Measurements from ENCODE around the gene LATS2. TPM values are rescaled to one million over a fixed set of nuclear protein-coding genes. Genes with fewer than 3 reads are reported as not detected.

The LATS2 gene
- total and polyA plus RNA-seq, 10 donors: 2.5 to 34.6 (median 22.6) TPM

DNA sequence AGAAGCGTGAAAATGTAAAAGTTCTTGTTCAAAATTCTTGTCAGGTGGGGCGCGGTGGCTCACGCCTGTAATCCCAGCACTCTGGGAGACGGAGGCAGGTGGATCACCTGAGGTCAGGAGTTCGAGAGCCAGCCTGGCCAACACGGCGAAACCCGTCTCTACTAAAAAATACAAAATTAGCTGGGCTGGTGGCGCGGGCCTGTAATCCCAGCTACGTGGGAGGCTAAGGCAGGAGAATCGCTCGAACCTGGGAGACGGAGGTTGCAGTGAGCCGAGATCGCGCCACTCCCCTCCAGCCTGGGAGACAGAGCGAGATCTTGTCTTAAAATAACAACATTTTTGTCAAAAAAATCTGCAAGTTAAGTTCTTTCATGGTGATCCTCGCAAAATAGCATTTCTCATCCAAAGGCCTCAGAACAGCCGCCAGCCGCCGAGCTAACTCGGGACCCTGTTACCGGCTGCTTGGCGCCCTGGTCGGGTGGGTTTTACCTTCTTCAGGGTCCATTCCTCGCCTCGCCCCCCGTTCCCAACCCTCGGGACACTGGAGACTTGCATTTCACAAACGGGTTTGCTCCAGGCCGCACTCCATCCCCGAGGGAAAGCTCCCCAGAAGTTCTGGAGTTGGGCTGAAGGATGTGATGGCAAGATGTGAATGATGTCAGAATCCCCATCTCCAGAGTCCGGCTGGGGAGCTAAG, 1.6 kb downstream of the LATS2 start:
- WGBS, 5 donors: 82 to 86% (median 83%) methylated on average over 35 of the region's 35 CpGs
- DNase-seq: no peak
- intact Hi-C loops (cut with DNase I; ENCODE audit: low total_unique reads): no loop called here
- Histone ChIP-seq H3K27me3 (replicated peaks in 1 of 7) (peaks cover 0 to 32% (median 13%) of the 10 kb centered on the region in 7 donors), H3K27ac (peak overlapping the region; percentile 94 to 99 (median 98)), H3K36me3 (no peaks in the 10 kb centered on the region), H3K9me3 (no peaks in the 10 kb centered on the region), H3K4me3 (peak overlapping the region; percentile 80 to 95 (median 89)), H3K4me1 (peaks cover 9 to 76% (median 45%) of the 10 kb centered on the region in 6 donors)
- TF ChIP-seq POLR2AphosphoS5 (IDR thresholded peaks at IDR 0.05) (no peak), POLR2A (IDR thresholded peaks at IDR 0.05) (no peak)
- TF ChIP-seq, protein P1, sequence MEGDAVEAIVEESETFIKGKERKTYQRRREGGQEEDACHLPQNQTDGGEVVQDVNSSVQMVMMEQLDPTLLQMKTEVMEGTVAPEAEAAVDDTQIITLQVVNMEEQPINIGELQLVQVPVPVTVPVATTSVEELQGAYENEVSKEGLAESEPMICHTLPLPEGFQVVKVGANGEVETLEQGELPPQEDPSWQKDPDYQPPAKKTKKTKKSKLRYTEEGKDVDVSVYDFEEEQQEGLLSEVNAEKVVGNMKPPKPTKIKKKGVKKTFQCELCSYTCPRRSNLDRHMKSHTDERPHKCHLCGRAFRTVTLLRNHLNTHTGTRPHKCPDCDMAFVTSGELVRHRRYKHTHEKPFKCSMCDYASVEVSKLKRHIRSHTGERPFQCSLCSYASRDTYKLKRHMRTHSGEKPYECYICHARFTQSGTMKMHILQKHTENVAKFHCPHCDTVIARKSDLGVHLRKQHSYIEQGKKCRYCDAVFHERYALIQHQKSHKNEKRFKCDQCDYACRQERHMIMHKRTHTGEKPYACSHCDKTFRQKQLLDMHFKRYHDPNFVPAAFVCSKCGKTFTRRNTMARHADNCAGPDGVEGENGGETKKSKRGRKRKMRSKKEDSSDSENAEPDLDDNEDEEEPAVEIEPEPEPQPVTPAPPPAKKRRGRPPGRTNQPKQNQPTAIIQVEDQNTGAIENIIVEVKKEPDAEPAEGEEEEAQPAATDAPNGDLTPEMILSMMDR (IDR thresholded peaks at IDR 0.05 in 8 of 11, conservative IDR thresholded peaks at IDR 0.05 in 3 of 11): no peak

DNA sequence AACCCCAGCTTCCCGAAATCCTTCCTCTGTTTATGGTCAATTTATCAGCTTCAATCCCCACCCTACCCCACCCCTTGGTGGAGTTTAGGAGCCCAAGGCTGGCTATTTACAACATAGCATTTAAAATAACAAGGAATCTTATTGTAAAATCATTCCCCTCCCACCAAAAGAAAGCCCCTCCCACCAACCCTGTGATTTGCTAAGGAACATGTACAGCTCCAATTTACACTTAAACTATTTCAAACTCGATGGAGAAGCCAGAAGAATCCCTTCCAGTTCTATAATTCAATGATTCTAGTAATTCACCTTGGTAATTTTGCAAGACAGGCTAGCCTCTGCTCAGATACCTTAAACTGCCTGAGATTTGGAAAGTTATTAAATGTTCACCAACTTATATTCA, 3.0 kb downstream of the LATS2 start:
- no peak overlapping the region for H3K27ac ChIP-seq
- H3K4me1 ChIP-seq: peaks cover 9 to 90% (median 57%) of the 10 kb centered on the region in 6 donors
- 29 to 42% (median 35%) methylated on average over 2 of the region's 2 CpGs for WGBS, 5 donors
- no peak for DNase-seq
- intact Hi-C loops (cut with DNase I; ENCODE audit: low total_unique reads): no loop called here
- peaks cover 0 to 32% (median 13%) of the 10 kb centered on the region in 7 donors for H3K27me3 ChIP-seq (replicated peaks in 1 of 7)
- H3K36me3 ChIP-seq: no peaks in the 10 kb centered on the region
- TF ChIP-seq, protein P1 (IDR thresholded peaks at IDR 0.05 in 8 of 11, conservative IDR thresholded peaks at IDR 0.05 in 3 of 11): no peak
- TF ChIP-seq POLR2AphosphoS5 (IDR thresholded peaks at IDR 0.05) (no peak), POLR2A (IDR thresholded peaks at IDR 0.05) (no peak)
- no peak overlapping the region for H3K4me3 ChIP-seq
- no peaks in the 10 kb centered on the region for H3K9me3 ChIP-seq

DNA sequence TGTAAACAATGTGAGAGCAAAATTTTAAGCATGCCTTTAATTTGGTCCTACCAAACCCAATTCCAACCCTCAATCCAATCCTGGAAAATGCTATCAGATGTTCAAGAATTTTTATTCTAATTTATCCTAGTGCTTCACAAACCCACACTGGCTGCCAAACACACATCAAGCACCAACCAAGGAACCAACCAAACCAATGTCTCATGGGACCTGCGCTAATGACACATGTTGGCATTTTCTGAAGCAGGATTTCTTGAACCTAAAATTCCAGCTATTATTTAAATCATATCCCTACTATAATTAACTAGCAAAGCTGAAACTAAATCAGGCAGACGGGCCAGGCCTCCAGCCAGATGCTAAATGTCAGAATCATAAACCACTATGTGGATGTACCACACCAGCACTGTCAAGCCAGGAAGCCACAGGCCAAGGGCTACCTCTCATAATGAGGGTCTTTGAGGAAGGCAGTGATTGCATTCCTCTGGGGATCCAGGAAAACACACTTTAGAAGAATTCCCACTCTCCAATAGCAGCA, 5.8 kb downstream of the LATS2 start:
- TF ChIP-seq POLR2AphosphoS5 (IDR thresholded peaks at IDR 0.05): no peak
- no peak for TF ChIP-seq POLR2A (IDR thresholded peaks at IDR 0.05)
- TF ChIP-seq, protein P1 (IDR thresholded peaks at IDR 0.05 in 8 of 11, conservative IDR thresholded peaks at IDR 0.05 in 3 of 11): no peak
- intact Hi-C loops (cut with DNase I; ENCODE audit: low total_unique reads): no loop called here

DNA sequence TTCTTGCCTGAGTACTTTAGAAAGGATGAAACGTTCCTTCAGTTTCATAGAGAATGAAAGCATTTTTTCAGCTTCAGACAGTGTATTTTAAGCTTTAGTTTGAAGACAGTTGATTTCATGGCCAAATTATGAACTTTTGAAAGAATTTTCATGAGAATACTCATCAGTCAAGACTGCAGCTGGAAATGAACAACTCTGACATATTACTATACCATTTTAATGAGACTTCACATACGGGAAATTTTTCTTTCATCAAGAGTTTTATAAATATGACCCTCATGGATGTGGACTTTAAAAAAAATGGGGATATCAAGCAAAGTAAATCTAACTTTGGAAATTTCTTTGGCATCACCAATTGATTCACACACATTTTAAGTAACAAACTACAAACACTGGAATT, 6.4 kb downstream of the LATS2 start:
- 29 to 62% (median 47%) methylated on average over 2 of the region's 2 CpGs for WGBS, 5 donors
- H3K4me3 ChIP-seq: no peak overlapping the region
- peaks cover 5 to 98% (median 62%) of the 10 kb centered on the region in 6 donors for H3K4me1 ChIP-seq
- no peaks in the 10 kb centered on the region for H3K36me3 ChIP-seq
- TF ChIP-seq POLR2AphosphoS5 (IDR thresholded peaks at IDR 0.05) (no peak), POLR2A (IDR thresholded peaks at IDR 0.05) (no peak)
- TF ChIP-seq, protein P1 (IDR thresholded peaks at IDR 0.05 in 8 of 11, conservative IDR thresholded peaks at IDR 0.05 in 3 of 11): no peak
- intact Hi-C loops (cut with DNase I; ENCODE audit: low total_unique reads): no loop called here
- H3K9me3 ChIP-seq: no peaks in the 10 kb centered on the region
- no peak for DNase-seq
- H3K27me3 ChIP-seq (replicated peaks in 1 of 7): peaks cover 0 to 8% (median under 1%) of the 10 kb centered on the region in 7 donors
- H3K27ac ChIP-seq: peak overlapping the region in 1 of 8 donors; percentile 24

More for the DNA sequence above, 5.8 kb downstream of the LATS2 start:
- Histone ChIP-seq H3K27ac (peak overlapping the region in 2 of 8 donors; percentile 15 to 24), H3K9me3 (no peaks in the 10 kb centered on the region), H3K27me3 (replicated peaks in 1 of 7) (peaks cover 0 to 13% (median 6%) of the 10 kb centered on the region in 7 donors), H3K4me3 (no peak overlapping the region), H3K4me1 (peaks cover 5 to 99% (median 65%) of the 10 kb centered on the region in 6 donors), H3K36me3 (no peaks in the 10 kb centered on the region)
- DNase-seq: no peak
- 26 to 85% (median 77%) methylated on average over 2 of the region's 2 CpGs for WGBS, 5 donors
